ENCODE data around the gene TNFSF18.
"Not testable (repeated sequence)": the region's sequence is repeated elsewhere in the genome, so short reads cannot be mapped to it uniquely, and the experiment has no call there.

DNA sequence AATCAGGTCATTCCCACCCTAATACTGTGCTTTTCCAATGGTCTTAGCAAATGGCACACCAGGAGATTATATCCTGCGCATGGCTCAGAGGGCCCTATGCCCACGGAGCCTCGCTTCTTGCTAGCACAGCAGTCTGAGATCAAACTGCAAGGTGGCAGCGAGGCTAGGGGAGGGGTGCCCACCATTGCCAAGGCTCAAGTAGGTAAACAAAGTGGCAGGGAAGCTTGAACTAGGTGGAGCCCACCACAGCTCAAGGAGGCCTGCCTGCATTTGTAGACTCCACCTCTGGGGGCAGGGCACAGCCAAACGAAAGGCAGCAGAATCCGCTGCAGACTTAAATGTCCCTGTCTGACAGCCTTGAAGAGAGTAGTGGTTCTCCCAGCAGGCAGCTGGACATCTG lies 23.5 kb upstream of the TNFSF18 start:
- TF ChIP-seq, protein P1, sequence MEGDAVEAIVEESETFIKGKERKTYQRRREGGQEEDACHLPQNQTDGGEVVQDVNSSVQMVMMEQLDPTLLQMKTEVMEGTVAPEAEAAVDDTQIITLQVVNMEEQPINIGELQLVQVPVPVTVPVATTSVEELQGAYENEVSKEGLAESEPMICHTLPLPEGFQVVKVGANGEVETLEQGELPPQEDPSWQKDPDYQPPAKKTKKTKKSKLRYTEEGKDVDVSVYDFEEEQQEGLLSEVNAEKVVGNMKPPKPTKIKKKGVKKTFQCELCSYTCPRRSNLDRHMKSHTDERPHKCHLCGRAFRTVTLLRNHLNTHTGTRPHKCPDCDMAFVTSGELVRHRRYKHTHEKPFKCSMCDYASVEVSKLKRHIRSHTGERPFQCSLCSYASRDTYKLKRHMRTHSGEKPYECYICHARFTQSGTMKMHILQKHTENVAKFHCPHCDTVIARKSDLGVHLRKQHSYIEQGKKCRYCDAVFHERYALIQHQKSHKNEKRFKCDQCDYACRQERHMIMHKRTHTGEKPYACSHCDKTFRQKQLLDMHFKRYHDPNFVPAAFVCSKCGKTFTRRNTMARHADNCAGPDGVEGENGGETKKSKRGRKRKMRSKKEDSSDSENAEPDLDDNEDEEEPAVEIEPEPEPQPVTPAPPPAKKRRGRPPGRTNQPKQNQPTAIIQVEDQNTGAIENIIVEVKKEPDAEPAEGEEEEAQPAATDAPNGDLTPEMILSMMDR (IDR thresholded peaks at IDR 0.05) = not testable (repeated sequence)
- TF ChIP-seq POLR2A, EP300, POLR2AphosphoS5 (IDR thresholded peaks at IDR 0.05): not testable (repeated sequence)
